GM18858 (cell line): ENCODE data around the gene BBS2.

Source experiments
- ATAC-seq: cut with Tn5 transposase; IDR thresholded peaks from one replicate; pipeline ENCODE4 v1.9.1; 2021; ENCODE audit not compliant: unreplicated experiment

BBS2 gene

DNA sequence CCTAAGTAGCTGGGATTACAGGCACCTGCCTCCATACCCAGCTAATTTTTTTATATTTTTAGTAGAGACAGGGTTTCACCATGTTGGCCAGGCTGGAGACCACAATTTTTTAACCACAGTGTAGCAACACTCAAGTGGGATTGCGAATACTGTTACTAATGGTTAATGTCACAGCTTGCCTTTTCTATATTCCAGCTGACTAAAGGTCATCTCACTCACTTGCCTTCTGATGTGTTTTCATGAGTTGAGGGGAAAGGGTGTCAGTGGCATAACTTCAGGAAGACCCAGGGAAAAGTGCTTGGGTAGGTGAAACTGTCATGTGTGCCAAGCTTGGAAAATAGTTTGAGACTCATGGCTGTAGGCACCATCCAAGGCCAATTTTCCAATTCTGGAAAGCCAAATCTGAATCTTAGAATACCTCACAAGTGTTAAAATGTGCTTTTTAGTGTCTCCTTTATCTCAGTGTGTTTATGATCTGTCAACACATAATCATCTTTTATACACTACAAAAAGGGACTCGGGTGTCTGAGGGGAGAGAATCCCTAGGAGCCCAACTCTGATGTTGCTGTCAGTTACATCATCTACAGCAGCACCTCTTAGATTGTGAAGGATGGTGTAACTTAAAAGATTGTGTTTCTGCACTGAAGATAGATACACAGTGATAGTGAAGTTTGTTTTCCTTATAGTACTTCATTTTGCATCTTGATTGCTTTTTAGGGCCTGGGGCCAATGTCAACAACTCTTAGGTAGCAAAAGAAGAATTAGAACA, 41.4 kb downstream of the BBS2 start:
- no peak for ATAC-seq

DNA sequence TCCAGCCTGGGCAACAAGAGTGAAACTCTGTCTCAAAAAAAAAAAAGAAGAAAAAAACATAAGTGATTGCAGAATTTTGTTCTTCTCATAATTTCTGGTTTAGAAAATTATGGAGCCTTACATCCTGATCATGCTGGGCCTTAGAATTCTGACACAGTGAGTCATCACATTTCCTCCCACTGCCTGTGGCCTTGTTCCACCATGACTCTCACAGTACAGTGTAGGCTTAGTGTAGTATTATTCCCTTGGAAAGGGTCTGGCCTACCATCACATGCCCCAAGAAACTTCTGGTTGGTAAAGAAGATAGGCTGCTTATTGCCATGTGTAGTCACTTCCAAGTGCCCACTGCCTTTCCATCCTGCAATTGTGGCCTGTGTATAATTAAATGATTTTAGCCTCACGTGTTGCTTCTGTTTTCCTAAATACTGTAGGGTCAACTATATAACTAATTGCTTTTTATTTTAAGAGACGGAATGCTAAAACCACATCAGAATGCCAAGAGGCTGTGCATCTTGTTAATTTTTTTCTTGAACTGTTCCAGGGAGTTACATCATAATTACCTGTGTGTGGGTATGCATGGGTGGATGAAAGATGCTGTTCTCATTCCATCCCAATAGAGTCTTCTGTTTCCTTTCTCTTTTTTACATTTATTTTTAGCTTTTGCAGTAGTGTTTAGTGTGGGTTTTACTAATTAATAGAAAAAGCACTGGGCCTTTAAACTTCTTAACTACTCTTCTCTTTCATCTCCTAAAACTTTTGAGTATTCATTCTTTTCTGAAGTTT, 42.5 kb downstream of the BBS2 start:
- no peak for ATAC-seq

DNA sequence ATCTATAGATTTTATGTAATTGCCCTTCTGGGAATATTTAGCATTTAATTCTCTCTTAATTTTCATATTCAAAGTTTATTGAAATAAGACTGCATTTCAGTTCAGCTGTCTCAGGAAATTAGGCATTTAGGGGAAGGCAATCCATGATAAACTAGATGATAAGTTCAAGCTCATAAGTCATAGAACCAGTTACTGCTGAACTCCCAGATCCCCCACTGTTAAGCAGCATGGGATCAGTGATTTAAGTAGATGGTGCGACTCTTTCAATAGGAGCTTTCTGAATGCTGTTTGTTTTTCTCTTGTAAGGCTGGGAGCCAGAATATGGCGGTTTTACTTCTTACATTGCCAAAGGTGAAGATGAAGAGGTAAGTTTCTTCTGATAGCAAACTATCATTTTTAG, 44.6 kb downstream of the BBS2 start:
- no peak for ATAC-seq

GRCh38 chr16:56470666-56471065, 49.2 kb downstream of the BBS2 start:
- ATAC-seq = no peak

DNA sequence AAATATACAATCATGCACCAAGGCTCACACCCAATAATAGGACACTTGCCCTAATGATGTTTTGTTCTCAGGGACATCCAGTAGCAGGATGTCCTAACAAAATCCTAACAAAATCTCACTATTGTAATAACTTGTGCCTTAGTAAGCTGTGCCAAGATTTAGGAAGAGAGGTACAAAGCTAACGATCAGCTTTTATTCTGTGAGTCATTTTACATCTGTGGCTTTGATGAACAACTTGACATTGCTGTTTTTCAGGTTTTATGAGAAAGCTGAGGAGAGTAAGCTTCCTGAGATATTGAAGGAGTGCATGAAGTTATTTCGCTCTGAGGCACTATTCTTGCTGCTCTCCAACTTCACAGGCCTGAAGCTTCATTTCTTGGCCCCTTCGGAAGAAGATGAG, 49.6 kb downstream of the BBS2 start:
- ATAC-seq = no peak

DNA sequence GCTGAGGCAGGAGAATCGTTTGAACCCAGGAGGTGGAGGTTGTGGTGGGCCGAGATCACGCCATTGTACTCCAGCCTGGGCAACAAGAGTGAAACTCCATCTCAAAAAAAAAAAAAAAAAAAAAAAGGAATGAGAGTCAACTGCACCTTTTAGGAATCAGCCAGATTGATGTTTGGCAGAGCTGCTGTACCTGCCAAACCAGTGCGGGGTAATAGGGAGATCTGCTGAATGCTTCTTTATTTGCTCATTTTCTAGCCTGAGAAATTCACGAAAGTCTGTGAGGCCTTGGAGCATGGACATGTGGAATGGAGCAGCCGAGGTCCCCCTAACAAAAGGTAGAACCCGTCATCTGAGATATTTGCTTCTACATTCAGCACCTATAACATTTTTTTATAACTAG, 50.1 kb downstream of the BBS2 start:
- ATAC-seq = no peak

DNA sequence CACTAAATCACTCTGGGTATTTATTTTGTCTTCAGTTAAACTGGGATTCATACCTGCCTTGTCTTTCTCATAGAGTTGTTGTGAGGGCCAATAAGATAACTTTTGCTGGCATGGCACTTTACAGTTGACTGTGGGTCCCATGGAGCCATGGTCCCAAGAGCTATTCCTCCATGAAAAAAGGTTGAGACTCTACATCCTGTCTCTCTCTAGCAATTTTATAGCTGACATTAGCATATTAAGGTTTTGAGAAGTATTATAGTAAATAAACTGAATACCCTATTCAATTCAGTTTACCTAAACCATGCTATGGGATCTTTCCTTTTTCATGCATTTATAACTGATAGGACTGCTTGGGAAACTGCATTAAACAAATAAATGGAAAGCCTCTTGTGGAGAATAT, 51.0 kb downstream of the BBS2 start:
- no peak for ATAC-seq

DNA sequence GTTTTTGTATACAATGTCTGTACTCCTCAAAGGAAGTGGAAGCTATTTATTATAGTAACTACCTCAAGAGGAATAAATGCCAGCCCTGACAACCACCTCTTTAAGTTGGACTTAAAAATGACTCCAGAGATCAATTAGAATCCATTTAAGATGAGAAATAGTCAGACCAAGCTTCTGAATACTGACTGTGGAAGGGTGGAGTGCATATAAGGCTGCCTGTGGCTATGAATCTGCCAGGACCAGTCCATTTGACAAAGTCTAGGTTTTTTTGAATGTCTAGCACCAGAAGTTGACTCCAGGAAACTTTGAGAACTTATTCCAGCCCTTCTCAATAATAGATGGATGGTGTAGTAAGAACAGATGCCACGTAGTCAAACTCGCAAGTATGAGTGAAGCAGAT, 53.5 kb downstream of the BBS2 start:
- no peak for ATAC-seq

DNA sequence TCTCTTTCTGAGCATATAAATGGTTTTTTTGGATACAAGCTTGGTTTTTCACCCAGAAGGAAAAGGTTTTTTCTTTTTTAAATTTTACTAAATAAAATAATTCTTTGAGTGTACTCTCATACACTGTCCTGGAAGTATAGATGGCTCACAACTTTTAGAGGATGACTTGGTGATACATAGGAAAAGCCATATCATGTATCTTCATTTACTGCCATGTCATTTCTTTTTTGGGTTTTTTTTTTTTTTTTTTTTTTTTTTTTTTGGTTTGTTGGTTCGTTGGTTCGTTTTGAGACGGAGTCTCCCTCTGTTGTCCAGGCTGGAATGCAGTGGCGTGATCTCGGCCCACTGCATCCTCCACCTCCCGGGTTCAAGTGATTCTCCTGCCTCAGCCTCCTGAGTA, 56.7 kb downstream of the BBS2 start:
- no peak for ATAC-seq

- ATAC-seq = no peak
These were observed 57.6 kb downstream of the BBS2 start for GRCh38 chr16:56462064-56462796.

GRCh38 chr16:56460101-56460500, 59.7 kb downstream of the BBS2 start:
- ATAC-seq = no peak

GRCh38 chr16:56457927-56458470, 61.8 kb downstream of the BBS2 start:
- ATAC-seq = no peak

DNA sequence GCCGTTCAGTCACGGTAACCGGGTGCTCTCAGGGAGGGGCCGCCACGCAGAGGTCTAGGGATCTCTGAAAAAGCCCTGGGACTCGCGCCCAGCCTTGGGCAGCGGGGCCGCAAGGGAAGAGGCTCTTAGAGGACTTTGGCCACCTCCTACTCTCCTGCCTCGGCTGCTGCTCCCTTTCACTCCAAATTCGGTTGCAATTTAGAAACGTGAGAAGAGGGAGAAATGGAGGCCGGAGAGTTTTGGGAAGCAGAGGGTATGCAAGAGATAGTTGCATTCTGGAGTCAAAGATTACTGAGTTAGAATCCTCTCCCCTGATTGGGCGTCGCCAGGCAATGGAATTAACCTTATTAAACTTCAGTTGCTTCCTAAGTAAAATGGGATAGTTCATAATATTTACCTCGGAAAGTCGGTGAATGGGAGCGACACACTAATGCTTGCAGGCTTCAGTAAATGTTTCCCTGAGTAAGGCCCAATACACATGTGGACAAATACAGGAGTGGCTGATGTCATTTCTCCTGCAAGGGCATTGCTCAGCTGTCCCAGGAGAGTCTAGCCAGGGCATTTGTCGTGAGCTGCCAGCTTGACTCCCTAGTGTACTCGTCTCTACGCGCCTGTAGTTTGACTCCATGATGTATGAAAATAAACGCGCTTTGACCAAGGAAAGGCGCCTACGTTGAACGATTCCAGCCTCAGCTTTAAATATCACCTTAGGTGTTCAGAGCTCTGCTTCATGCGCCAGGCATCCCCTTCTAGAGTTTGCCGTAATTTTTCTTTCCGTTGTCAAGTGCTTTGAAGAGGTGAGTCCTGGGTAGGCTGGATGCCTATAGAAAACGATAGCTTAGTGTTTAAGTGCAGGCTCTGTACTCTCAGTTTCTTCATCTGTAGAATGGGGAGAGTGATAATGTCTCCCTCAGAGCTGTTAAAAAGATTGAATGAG, 67.8 kb downstream of the BBS2 start:
- ATAC-seq = peak; percentile 20

DNA sequence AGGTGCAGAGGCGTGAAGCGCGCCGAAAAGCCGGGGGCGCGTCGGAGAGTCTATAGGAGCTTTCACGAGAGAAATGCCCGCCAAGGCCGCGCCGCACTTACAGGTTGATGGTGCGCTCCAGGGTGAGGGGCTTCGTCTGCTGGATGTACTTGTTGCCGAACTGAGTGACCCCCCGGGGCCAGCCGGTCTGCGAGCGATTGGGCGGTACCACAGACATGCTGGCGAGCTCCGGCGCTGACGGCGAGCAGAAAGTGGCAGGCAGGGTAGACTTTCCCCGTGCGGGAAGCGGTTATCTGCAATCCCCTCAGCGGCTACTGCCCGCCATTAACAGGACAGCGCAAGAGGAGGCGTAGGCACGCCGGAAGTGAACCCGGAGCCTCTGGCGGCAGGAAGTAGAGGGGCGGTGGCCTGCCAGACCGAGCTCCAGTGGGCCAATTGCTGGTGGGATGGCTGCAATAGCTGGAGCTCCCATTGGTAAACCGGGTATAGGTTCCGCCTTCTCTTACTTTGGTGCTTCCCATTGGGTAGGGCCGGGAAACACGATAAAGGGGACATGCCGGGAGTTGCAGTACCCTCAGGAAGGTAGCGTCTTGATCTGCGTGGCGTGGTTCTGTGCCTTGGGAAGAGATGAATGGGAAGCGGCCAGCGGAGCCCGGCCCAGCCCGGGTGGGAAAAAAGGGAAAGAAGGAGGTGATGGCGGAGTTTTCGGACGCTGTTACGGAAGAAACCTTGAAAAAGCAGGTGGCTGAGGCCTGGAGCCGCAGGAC, 68.7 kb downstream of the BBS2 start, which contains the start of the genes NUDT21 and OGFOD1:
TSS of gene NUDT21 (minus strand) at position 347 of the 767 bp plus-strand sequence. CDS start at position 217, 130 bp downstream.
TSS of gene OGFOD1 (plus strand) at position 569 of the 767 bp plus-strand sequence. CDS start at position 628, 59 bp downstream.
- peak; percentile 93 for ATAC-seq

DNA sequence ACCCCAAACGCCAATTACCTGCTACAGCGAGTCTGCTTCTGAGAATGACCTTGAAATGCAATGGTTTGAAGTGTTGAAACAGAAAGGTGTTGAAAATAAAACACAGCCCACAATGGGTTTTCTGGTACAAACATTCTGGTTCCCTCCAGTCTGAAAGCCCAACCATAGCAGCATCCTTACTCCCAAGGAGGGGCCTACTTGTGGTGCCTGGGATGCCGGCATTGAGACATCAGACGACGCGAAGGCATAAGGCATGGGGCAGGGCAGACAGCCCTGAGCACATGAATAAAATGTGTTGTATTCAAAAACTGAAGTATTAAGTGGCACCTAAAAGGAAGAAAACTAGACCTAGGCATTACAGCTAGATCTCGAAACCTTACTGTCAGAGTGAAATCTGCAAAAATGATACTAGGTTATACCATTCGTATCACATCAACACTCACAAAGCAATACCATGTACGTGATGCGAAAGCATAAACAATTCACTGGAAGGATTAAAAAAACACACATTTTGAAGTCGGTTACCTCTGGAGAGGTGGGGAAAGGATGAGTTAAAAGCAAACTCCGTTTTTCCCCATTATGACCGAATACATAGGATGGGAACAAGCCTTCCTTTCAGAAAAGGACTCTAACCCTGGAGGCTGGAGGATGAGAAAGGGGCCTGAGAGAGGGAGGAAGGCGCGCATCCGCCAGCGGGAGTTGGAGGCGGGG, 69.4 kb downstream of the BBS2 start:
- peak; percentile 15 for ATAC-seq

DNA sequence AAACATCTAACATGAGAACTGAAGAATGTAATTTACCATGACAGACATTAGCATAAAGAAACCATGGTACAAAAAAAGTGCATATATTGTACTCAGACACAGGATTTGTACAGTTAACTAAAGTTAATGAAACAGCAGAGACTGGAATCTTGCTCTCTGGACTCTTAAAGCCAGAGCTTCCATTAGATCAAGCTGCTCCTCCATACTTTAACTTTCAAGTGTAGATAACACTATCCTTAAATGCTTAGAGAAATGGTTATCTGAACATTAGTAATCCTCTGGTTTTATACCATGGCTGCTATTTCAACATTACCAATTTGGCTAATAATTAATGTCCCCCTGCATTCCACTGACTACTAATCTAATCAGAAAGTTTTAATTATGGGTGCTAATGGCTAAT, 71.8 kb downstream of the BBS2 start:
- no peak for ATAC-seq

GRCh38 chr16:56447286-56447685, 72.5 kb downstream of the BBS2 start:
- no peak for ATAC-seq

DNA sequence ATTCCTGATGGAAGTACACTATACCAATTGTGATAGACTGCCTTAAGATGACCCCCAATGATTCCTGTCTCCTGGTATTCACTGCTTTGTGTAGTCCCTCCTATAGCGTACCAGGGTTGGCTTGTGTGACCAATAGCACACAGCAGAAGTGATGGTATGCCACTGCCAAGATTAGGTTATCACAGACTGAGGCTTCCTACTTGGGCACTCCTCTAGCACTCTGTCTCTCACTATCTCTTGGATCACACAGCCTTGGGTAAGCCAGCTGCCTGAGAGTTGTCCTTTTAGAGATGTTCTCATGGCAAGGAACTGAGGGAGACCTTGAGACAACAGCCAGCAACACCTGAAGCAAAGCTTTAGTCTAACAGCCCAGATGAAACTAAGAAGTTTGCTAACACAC, 81.8 kb downstream of the BBS2 start:
- no peak for ATAC-seq

GRCh38 chr16:56436258-56436657, 83.6 kb downstream of the BBS2 start:
- ATAC-seq = no peak
